Erythroblast (primary cell): ENCODE results near the gene CLSTN3.

Experiments used
- GATA1 ChIP-seq: IDR thresholded peaks from 2 replicates; pipeline ENCODE4 v1.6.1; 2011; ENCODE audit warnings: low read depth, mild to moderate bottlenecking, control low read depth, low read length, moderate library complexity
- POLR2A ChIP-seq: IDR thresholded peaks from 2 replicates; pipeline ENCODE4 v1.6.1; 2011; ENCODE audit warnings: mild to moderate bottlenecking, low read length

DNA sequence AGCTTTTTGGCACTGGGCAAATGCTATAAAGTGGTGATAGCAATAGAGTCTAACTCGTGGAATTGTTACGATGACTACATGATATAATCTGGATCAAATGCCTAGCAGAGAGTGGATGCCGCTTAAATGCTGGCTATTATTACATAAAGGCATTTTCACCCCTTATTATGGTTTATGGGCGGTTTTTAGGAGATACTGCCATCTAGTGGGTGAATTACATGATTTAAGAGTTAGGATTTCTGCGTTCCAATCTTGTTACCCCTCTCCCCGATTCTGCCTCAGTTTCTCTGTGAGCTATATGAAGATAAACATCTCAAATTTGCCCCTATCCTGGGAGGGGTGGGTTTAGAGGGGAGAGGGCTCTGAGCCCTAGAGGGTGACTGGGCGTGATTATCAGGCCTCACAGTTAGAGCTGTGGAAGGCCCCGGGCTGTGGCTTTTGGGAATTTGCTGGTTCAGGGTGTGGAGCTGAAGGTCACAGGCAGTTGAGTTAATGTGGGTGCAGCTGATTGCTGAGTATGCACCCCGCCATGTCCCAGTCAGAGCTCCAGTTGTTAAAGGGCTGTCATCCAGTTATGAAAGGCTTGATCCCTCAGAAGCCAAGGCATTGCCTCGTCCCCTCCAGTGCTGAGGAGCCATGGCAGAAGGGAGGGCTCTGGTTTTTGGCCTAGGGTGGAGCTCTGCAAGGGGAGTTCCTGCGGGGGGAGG is 14.4 kb downstream of the CLSTN3 start:
- TF ChIP-seq GATA1, result no peak
- TF ChIP-seq POLR2A, result no peak
